ENCODE results near the gene DSCAML1. TPM values are rescaled to one million over a fixed set of nuclear protein-coding genes. Genes with fewer than 3 reads are reported as not detected.

DSCAML1 gene
- total and polyA plus RNA-seq, 2 of the 8 experiments (the other 6 are each of a cell fraction or from before 2014, with no cell fraction given) = 0.19 to 0.24 TPM

GRCh38 chr11:117591316-117592039 is 205.5 kb downstream of the DSCAML1 start (continued):
- TF ChIP-seq TAF1 (IDR thresholded peaks at IDR 0.05; ENCODE audit: low read depth, low read length) (no peak), ASH2L (IDR thresholded peaks at IDR 0.05; ENCODE audit: low read length) (no peak), YY1 (IDR thresholded peaks at IDR 0.05; ENCODE audit: low read depth, low read length) (no peak), CEBPB (IDR thresholded peaks at IDR 0.05; ENCODE audit: low read depth, low read length) (no peak), CTBP2 (IDR thresholded peaks at IDR 0.05; ENCODE audit: borderline replicate concordance, insufficient read depth, insufficient read length, low read length) (no peak), USF2 (IDR thresholded peaks at IDR 0.05; ENCODE audit: low read length) (no peak), KDM4A (IDR thresholded peaks at IDR 0.05; ENCODE audit: low read depth, low read length, severe bottlenecking) (no peak), GTF2F1 (IDR thresholded peaks at IDR 0.05; ENCODE audit: borderline replicate concordance, low read depth, low read length) (no peak), CHD1 (IDR thresholded peaks at IDR 0.05; ENCODE audit: low read depth, low read length) (no peak), EP300 (IDR thresholded peaks at IDR 0.05; ENCODE audit: borderline replicate concordance in 1 of 2, low read depth in 2 of 2, low read length in 2 of 2) (no peak)

All from H1 (cell line).